ENCODE measurements around the gene PSME1. TPM values are rescaled to one million over a fixed set of nuclear protein-coding genes. Genes with fewer than 3 reads are reported as not detected.

The PSME1 gene
- total and polyA plus RNA-seq, 2 donors (not counting 3 experiments of a cell fraction or from before 2014, with no cell fraction given): 98.1 to 135 TPM

GRCh38 chr14:24116128-24116814, 19.7 kb upstream of the PSME1 start:
- Histone ChIP-seq H3K27ac (ENCODE audit: insufficient read depth, low read depth, low read length) (no peak overlapping the region), H3K36me3 (ENCODE audit: control insufficient read depth in 2 of 2, extremely low read depth in 1 of 2, insufficient read depth in 2 of 2, low read length in 2 of 2) (peaks cover 8 to 21% of the 10 kb centered on the region in 2 experiments), H3K27me3 (ENCODE audit: control insufficient read depth in 2 of 2, insufficient read depth in 2 of 2, low read length in 2 of 2) (no peaks in the 10 kb centered on the region), H3K9me1 (replicated peaks; ENCODE audit: control insufficient read depth, extremely low read depth, insufficient read depth, low read length) (no peaks in the 10 kb centered on the region), H2AFZ (ENCODE audit: low read depth, low read length) (no peak overlapping the region), H3K9me3 (replicated peaks; ENCODE audit: control insufficient read depth, insufficient read depth, low read length) (no peaks in the 10 kb centered on the region), H3K79me2 (ENCODE audit: control insufficient read depth, insufficient read depth, low read length) (no peaks in the 10 kb centered on the region), H3K4me1 (ENCODE audit: control insufficient read depth, extremely low read depth, insufficient read depth, low read length) (peaks cover 13% of the 10 kb centered on the region), H3K9ac (replicated peaks; ENCODE audit: extremely low read depth, insufficient read depth, low read length) (no peak overlapping the region), H3K4me2 (ENCODE audit: insufficient read depth, low read length) (no peak overlapping the region), H4K20me1 (replicated peaks; ENCODE audit: control insufficient read depth, extremely low read depth, insufficient read depth, low read length) (no peaks in the 10 kb centered on the region), H3K4me3 (replicated peaks in 1 of 3; ENCODE audit: insufficient read depth in 1 of 3, low read depth in 1 of 3, low read length in 3 of 3) (no peak overlapping the region)
- FAIRE-seq (no peak), DNase-seq (ENCODE audit: low read depth, low spot score) (no peak)
- CTCF ChIA-PET: interaction anchor here (1.0 to 3.3 kb wide), 6 partner anchors 10 to 58 kb away, joined by 3 to 16 read pairs (median 7); partner anchors contain the start of genes IRF9 and PSME1
- intact Hi-C loops (cut with micrococcal nuclease) (no loop called here), dilution Hi-C loops (cut with MboI; ENCODE audit: extremely low pct_ligation_motif_present, low sequenced_read_pairs) (no loop called here)
- POLR2A ChIA-PET: interaction anchor here (1.6 kb wide), 1 partner anchor 25 kb away, joined by 4 read pairs; the partner anchor contains the start of gene EMC9
- TF ChIP-seq EZH2 (IDR thresholded peaks at IDR 0.05; ENCODE audit: borderline replicate concordance, low read depth, low read length, severe bottlenecking): no peak
- TF ChIP-seq JUN (IDR thresholded peaks at IDR 0.05; ENCODE audit: borderline replicate concordance, insufficient read depth, insufficient read length, low read depth): no peak
- no peak for TF ChIP-seq GATA2 (IDR thresholded peaks at IDR 0.05; ENCODE audit: insufficient read depth, insufficient read length, low read depth, low read length)
- no peak for TF ChIP-seq POLR2A (IDR thresholded peaks at IDR 0.05; ENCODE audit: low read depth, low read length)
- TF ChIP-seq FOS (IDR thresholded peaks at IDR 0.05; ENCODE audit: borderline replicate concordance, insufficient read depth, low read length): no peak
- TF ChIP-seq CTCF (IDR thresholded peaks at IDR 0.05; ENCODE audit: extremely low read depth in 1 of 2, insufficient read depth in 1 of 2, low read depth in 1 of 2, low read length in 2 of 2): no peak
- TF ChIP-seq POLR2AphosphoS5 (IDR thresholded peaks at IDR 0.05; ENCODE audit: insufficient read depth, low read depth, low read length): no peak
- no TSS peak for BruUV-seq (replicated peaks)

All from endothelial cell of umbilical vein (primary cell).